ENCODE measurements around the gene GMCL2.

The GMCL2 gene

GRCh38 chr5:178228609-178229008 is 41.4 kb upstream of the GMCL2 start:
- TF ChIP-seq POLR2A (IDR thresholded peaks at IDR 0.05; ENCODE audit: extremely low read depth, insufficient read length) (no peak), CTCF (IDR thresholded peaks at IDR 0.05; ENCODE audit: low read depth, low read length) (no peak), MYC (IDR thresholded peaks at IDR 0.05; ENCODE audit: low read depth, low read length) (no peak)
- TF ChIP-seq, protein P1, sequence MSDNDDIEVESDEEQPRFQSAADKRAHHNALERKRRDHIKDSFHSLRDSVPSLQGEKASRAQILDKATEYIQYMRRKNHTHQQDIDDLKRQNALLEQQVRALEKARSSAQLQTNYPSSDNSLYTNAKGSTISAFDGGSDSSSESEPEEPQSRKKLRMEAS (IDR thresholded peaks at IDR 0.05; ENCODE audit: low read depth, low read length): no peak
- no peak overlapping the region for H3K4me3 ChIP-seq (ENCODE audit: low read depth, low read length)
- no peak for DNase-seq (ENCODE audit: low read depth)

- TF ChIP-seq, protein P1 (IDR thresholded peaks at IDR 0.05; ENCODE audit: low read depth, low read length): no peak
- TF ChIP-seq CTCF (IDR thresholded peaks at IDR 0.05; ENCODE audit: low read depth, low read length) (no peak), MYC (IDR thresholded peaks at IDR 0.05; ENCODE audit: low read depth, low read length) (no peak), POLR2A (IDR thresholded peaks at IDR 0.05; ENCODE audit: extremely low read depth, insufficient read length) (no peak)
- DNase-seq (ENCODE audit: low read depth): no peak
- no peak overlapping the region for H3K4me3 ChIP-seq (ENCODE audit: low read depth, low read length)
Observed at GRCh38 chr5:178227929-178228328, 40.8 kb upstream of the GMCL2 start.

GRCh38 chr5:178227138-178227659 is 40.0 kb upstream of the GMCL2 start:
- H3K4me3 ChIP-seq (ENCODE audit: low read depth, low read length): no peak overlapping the region
- no peak for TF ChIP-seq CTCF (IDR thresholded peaks at IDR 0.05; ENCODE audit: low read depth, low read length)
- TF ChIP-seq POLR2A (IDR thresholded peaks at IDR 0.05; ENCODE audit: extremely low read depth, insufficient read length): no peak
- TF ChIP-seq, protein P1 (IDR thresholded peaks at IDR 0.05; ENCODE audit: low read depth, low read length): no peak
- no peak for TF ChIP-seq MYC (IDR thresholded peaks at IDR 0.05; ENCODE audit: low read depth, low read length)
- no peak for DNase-seq (ENCODE audit: low read depth)

- no peak overlapping the region for H3K4me3 ChIP-seq (ENCODE audit: low read depth, low read length)
- no peak for TF ChIP-seq POLR2A (IDR thresholded peaks at IDR 0.05; ENCODE audit: extremely low read depth, insufficient read length)
- TF ChIP-seq, protein P1 (IDR thresholded peaks at IDR 0.05; ENCODE audit: low read depth, low read length): no peak
- no peak for DNase-seq (ENCODE audit: low read depth)
Observed at GRCh38 chr5:178225174-178225573, 38.0 kb upstream of the GMCL2 start.

DNA sequence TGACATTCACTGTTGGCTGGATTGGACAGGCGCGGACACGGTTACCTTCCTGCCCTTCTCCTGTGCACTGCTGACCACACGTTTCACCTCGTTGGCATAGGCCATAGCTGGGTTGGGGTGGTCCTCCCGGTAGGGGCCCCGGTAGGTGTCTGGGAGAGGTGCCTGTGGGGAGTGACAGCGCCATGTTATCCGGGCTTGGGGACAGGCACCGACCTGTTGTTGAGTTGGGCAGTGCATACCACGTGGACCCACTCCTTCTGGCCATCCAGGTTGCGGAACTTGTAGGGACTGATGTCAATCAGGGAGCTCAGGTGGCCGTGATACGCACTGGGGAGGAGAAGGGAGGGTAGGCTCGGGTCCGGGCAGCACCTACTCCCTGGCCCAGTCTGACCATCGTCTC is 37.2 kb upstream of the GMCL2 start:
- no peak overlapping the region for H3K4me3 ChIP-seq (ENCODE audit: low read depth, low read length)
- no peak for DNase-seq (ENCODE audit: low read depth)
- TF ChIP-seq MYC (IDR thresholded peaks at IDR 0.05; ENCODE audit: low read depth, low read length): no peak
- TF ChIP-seq CTCF (IDR thresholded peaks at IDR 0.05; ENCODE audit: low read depth, low read length): no peak
- TF ChIP-seq POLR2A (IDR thresholded peaks at IDR 0.05; ENCODE audit: extremely low read depth, insufficient read length): no peak
- TF ChIP-seq, protein P1 (IDR thresholded peaks at IDR 0.05; ENCODE audit: low read depth, low read length): no peak

DNA sequence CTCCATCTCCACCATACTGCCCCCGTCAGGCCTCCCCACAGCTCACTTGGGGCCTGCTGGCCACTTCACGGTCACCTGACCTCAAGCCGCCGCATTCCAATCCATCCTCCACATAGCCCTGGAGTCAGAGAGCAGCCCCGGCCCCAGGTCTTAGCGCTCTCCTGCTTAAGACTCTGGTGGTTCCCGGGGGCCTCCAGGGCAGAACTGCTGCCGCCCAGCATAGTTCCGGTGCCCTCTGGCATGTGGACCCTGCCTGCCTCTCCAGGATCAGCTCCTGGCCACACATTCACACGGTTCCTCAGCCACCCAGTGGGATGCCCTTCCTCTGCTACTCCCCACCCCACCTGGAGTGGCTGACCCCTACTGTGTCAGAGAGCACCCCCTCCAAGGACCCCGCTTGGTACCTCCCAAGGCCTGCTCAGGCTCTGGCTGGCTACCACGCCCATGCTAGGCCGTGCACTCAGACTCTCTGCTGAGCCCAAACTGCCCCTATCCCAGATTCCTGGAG is 36.7 kb upstream of the GMCL2 start:
- no peak for TF ChIP-seq MYC (IDR thresholded peaks at IDR 0.05; ENCODE audit: low read depth, low read length)
- TF ChIP-seq, protein P1 (IDR thresholded peaks at IDR 0.05; ENCODE audit: low read depth, low read length): no peak
- no peak for TF ChIP-seq CTCF (IDR thresholded peaks at IDR 0.05; ENCODE audit: low read depth, low read length)
- TF ChIP-seq POLR2A (IDR thresholded peaks at IDR 0.05; ENCODE audit: extremely low read depth, insufficient read length): no peak
- no peak for DNase-seq (ENCODE audit: low read depth)

More for the DNA sequence above, 36.7 kb upstream of the GMCL2 start:
- no peak overlapping the region for H3K4me3 ChIP-seq (ENCODE audit: low read depth, low read length)
